Transverse colon (tissue), 4 donors: ENCODE data around the gene XPO6. TPM values are rescaled to one million over a fixed set of nuclear protein-coding genes. Genes with fewer than 3 reads are reported as not detected.

Experiments used
- DNase-seq: peaks from one replicate; pipeline ENCODE4 v3.0.0-alpha.2; 2019
- H3K27ac ChIP-seq, 4 donors: fragments of 200-600 bp; sonication (generic); 2 replicates each; pipeline ENCODE4 v1.5.1; 2016 to 2018; ENCODE audit warnings: inconsistent platforms in 4 of 4
- H3K27me3 ChIP-seq: fragments of 200-600 bp; sonication (generic); 2 replicates; pipeline ENCODE4 v1.5.1; 2017; ENCODE audit warnings: inconsistent platforms
- H3K36me3 ChIP-seq, 4 donors: fragments of 200-600 bp; sonication (generic); 2 replicates each; pipeline ENCODE4 v1.5.1; 2017 to 2019; ENCODE audit warnings: inconsistent platforms in 4 of 4
- H3K4me1 ChIP-seq, 4 donors: fragments of 200-600 bp; sonication (generic); 2 replicates each; pipeline ENCODE4 v1.5.1; 2017 to 2020; ENCODE audit warnings: inconsistent platforms in 4 of 4
- H3K4me3 ChIP-seq, 4 donors: fragments of 200-600 bp; sonication (generic); 1 replicate in 1 of 4; 2 replicates in 3 of 4; pipeline versions ENCODE4 v1.5.1 to v1.6.1; 2017 to 2019; ENCODE audit warnings: inconsistent platforms in 4 of 4
- H3K9me3 ChIP-seq, 2 donors: fragments of 200-600 bp; sonication (generic); 2 replicates each; pipeline ENCODE4 v1.5.1; 2017 to 2019; ENCODE audit warnings: inconsistent platforms in 2 of 2
- EP300 ChIP-seq: sonication (generic); formaldehyde crosslinking; IDR thresholded peaks from one replicate; pipeline ENCODE4 v1.6.1; 2017; ENCODE audit warnings: antibody characterized with exemption, low read depth
- POLR2A ChIP-seq: fragments of 450-650 bp; IDR thresholded peaks from one replicate; pipeline ENCODE4 v1.6.1; 2016; ENCODE audit warnings: antibody characterized with exemption, mild to moderate bottlenecking, moderate library complexity
- POLR2AphosphoS5 ChIP-seq, 3 donors: sonication (generic); formaldehyde crosslinking; IDR thresholded peaks; one replicate each; pipeline ENCODE4 v1.6.1; 2016; ENCODE audit warnings: antibody characterized with exemption in 3 of 3
- WGBS, 2 donors: methylation state at CpG; one replicate each; pipeline ENCODE4 v1.1.5; 2018; ENCODE audit warnings: low coverage in 1 of 2; 5-methylcytosine and 5-hydroxymethylcytosine counted together
- in situ Hi-C, 4 donors: fragments of 200-750 bp; cut with MboI; loops; one replicate each; pipeline versions ENCODE4 v1.15.0 to v1.15.1; 2017; ENCODE audit warnings: low sequenced_read_pairs in 3 of 4, low pct_ligation_motif_present in 1 of 4, low pct_unique_long_range_greater_than_20kb in 1 of 4
- intact Hi-C: fragments of 100-400 bp; cut with DNase I; formaldehyde crosslinking; loops from one replicate; pipeline ENCODE4 v1.15.1; 2023; ENCODE audit warnings: low total_unique reads
- total RNA-seq, 4 donors: library from RNA; depleted of rRNA; stranded (reverse); fragments of >200 nt; gene quantifications; one replicate each; pipeline ENCODE4 v1.1.0, GENCODE V29; 2016
- TF ChIP-seq, protein P1 (sequence below), 5 experiments: fragments of 200-600 bp in 3 of 5; fragments of 450-650 bp in 2 of 5; sonication (generic) in 3 of 5; IDR thresholded peaks; 1 replicate in 2 of 5; 2 replicates in 3 of 5; pipeline ENCODE4 v1.5.1; 2016 to 2017; ENCODE audit warnings: antibody characterized with exemption in 5 of 5, inconsistent platforms in 3 of 5, mild to moderate bottlenecking in 2 of 5, moderate library complexity in 1 of 5

XPO6 gene
- total RNA-seq, 4 donors from 2014 or later: 140 to 254 (median 204) TPM

DNA sequence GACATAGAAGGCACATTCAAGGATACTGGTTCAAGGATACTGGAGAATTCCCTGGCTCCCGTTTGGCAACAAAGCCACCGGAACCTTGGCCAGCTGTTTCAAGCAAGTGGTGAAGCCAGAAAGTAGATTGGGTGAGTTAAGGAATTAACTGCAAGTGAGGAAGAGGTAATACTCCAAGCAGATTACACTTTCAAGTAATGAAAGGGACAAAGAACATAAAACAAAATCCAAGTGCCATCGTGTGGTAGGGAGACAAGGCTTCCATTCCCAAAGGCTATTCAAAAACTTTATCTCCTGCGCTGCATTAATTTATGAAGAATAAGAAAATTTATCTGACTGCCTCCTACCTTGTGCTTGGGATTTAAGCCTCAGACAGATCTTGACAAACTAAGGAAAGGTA, 27.8 kb downstream of the XPO6 start:
- TF ChIP-seq POLR2A: no peak
- TF ChIP-seq, protein P1, sequence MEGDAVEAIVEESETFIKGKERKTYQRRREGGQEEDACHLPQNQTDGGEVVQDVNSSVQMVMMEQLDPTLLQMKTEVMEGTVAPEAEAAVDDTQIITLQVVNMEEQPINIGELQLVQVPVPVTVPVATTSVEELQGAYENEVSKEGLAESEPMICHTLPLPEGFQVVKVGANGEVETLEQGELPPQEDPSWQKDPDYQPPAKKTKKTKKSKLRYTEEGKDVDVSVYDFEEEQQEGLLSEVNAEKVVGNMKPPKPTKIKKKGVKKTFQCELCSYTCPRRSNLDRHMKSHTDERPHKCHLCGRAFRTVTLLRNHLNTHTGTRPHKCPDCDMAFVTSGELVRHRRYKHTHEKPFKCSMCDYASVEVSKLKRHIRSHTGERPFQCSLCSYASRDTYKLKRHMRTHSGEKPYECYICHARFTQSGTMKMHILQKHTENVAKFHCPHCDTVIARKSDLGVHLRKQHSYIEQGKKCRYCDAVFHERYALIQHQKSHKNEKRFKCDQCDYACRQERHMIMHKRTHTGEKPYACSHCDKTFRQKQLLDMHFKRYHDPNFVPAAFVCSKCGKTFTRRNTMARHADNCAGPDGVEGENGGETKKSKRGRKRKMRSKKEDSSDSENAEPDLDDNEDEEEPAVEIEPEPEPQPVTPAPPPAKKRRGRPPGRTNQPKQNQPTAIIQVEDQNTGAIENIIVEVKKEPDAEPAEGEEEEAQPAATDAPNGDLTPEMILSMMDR (IDR thresholded peaks at IDR 0.05): no peak
- TF ChIP-seq EP300: no peak
- no peak for TF ChIP-seq POLR2AphosphoS5 (IDR thresholded peaks at IDR 0.05)
- H3K4me1 ChIP-seq: peaks cover 17 to 67% (median 20%) of the 10 kb centered on the region in 4 donors
- intact Hi-C loops: no loop called here
- no peak overlapping the region for H3K27ac ChIP-seq
- in situ Hi-C loops: no loop called here
- no peaks in the 10 kb centered on the region for H3K9me3 ChIP-seq
- H3K4me3 ChIP-seq: no peak overlapping the region
- H3K36me3 ChIP-seq: no peaks in the 10 kb centered on the region
- DNase-seq: no peak
- H3K27me3 ChIP-seq: no peaks in the 10 kb centered on the region
- 81% methylated on average over 4 of the region's 4 CpGs for WGBS, 2 donors

- H3K9me3 ChIP-seq: no peaks in the 10 kb centered on the region
- in situ Hi-C loops (no loop called here), intact Hi-C loops (no loop called here)
- TF ChIP-seq, protein P1 (IDR thresholded peaks at IDR 0.05): no peak
- TF ChIP-seq POLR2A (no peak), EP300 (no peak), POLR2AphosphoS5 (IDR thresholded peaks at IDR 0.05) (no peak)
- H3K36me3 ChIP-seq: no peaks in the 10 kb centered on the region
- H3K27me3 ChIP-seq: no peaks in the 10 kb centered on the region
- no peak for DNase-seq
- no peak overlapping the region for H3K27ac ChIP-seq
- 67 to 81% methylated on average over 3 of the region's 3 CpGs for WGBS, 2 donors
- no peak overlapping the region for H3K4me3 ChIP-seq
- peaks cover 17 to 67% (median 20%) of the 10 kb centered on the region in 4 donors for H3K4me1 ChIP-seq
Measured at GRCh38 chr16:28183484-28183883, 28.3 kb downstream of the XPO6 start.

GRCh38 chr16:28182801-28183200, 29.0 kb downstream of the XPO6 start:
- WGBS, 2 donors: 80 to 82% methylated on average over 3 of the region's 3 CpGs
- Histone ChIP-seq H3K9me3 (no peaks in the 10 kb centered on the region), H3K4me1 (peaks cover 17 to 62% (median 20%) of the 10 kb centered on the region in 4 donors), H3K36me3 (no peaks in the 10 kb centered on the region), H3K27me3 (no peaks in the 10 kb centered on the region), H3K27ac (no peak overlapping the region), H3K4me3 (no peak overlapping the region)
- TF ChIP-seq EP300: no peak
- TF ChIP-seq POLR2AphosphoS5 (IDR thresholded peaks at IDR 0.05): no peak
- no peak for TF ChIP-seq POLR2A
- TF ChIP-seq, protein P1 (IDR thresholded peaks at IDR 0.05): no peak
- intact Hi-C loops (no loop called here), in situ Hi-C loops (no loop called here)
- DNase-seq: no peak

DNA sequence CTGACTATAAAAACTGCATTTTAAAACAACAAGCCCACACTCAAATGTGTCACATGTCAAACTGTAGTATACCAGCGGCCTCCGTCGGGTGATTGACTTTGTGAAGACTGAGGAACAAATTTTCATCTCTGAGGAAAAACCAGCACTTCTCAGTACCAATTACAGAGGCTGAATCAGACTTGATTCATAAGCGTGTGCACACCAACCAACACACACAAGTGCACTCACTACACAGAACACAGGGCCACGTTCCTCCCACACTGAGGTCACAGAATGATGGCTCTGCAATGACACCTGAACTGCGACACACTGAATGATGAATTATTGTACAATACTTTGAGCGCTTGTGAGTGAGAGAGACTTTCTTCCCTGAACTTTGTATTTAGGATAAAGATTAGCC, 29.6 kb downstream of the XPO6 start:
- Histone ChIP-seq H3K27me3 (no peaks in the 10 kb centered on the region), H3K9me3 (no peaks in the 10 kb centered on the region), H3K36me3 (peaks cover 0 to 1% (median 0%) of the 10 kb centered on the region in 4 donors), H3K4me1 (peaks cover 17 to 56% (median 19%) of the 10 kb centered on the region in 4 donors), H3K4me3 (no peak overlapping the region), H3K27ac (peak overlapping the region in 1 of 4 donors; percentile 58)
- in situ Hi-C loops (no loop called here), intact Hi-C loops (no loop called here)
- 60 to 78% methylated on average over 1 to 7 of the region's 7 CpGs for WGBS, 2 donors
- DNase-seq: no peak
- TF ChIP-seq EP300: no peak
- TF ChIP-seq POLR2AphosphoS5 (IDR thresholded peaks at IDR 0.05): no peak
- TF ChIP-seq, protein P1 (IDR thresholded peaks at IDR 0.05): no peak
- no peak for TF ChIP-seq POLR2A
